Mesendoderm (in vitro differentiated cells): ENCODE measurements around the gene CCSAP.
"Not testable (repeated sequence)": the region's sequence is repeated elsewhere in the genome, so short reads cannot be mapped to it uniquely, and the experiment has no call there.

Source experiments
- DNase-seq: peaks from one replicate; pipeline ENCODE4 v3.0.0; 2013
- H2AK5ac ChIP-seq: 2 replicates; pipeline ENCODE4 v1.6.1; 2013; ENCODE audit warnings: low read length, inconsistent platforms
- H2BK120ac ChIP-seq: 2 replicates; pipeline ENCODE4 v1.6.1; 2013; ENCODE audit warnings: low read depth, mild to moderate bottlenecking, low read length, moderate library complexity, mixed read lengths
- H2BK15ac ChIP-seq: replicated peaks from 2 replicates; pipeline ENCODE4 v1.6.1; 2013; ENCODE audit warnings: low read depth, mild to moderate bottlenecking, moderate library complexity
- H2BK5ac ChIP-seq: 2 replicates; pipeline ENCODE4 v1.6.1; 2013; ENCODE audit warnings: low read length, inconsistent platforms
- H3K18ac ChIP-seq: 2 replicates; pipeline ENCODE4 v1.6.1; 2013; ENCODE audit warnings: mild to moderate bottlenecking, low read length, mixed read lengths
- H3K23ac ChIP-seq: one replicate; pipeline ENCODE4 v1.6.1; 2013; ENCODE audit warnings: low read length
- H3K27ac ChIP-seq: 2 replicates; pipeline ENCODE4 v1.5.1; 2013; ENCODE audit warnings: low read depth, mild to moderate bottlenecking, inconsistent platforms, low read length, moderate library complexity
- H3K27me3 ChIP-seq: 2 replicates; pipeline ENCODE4 v1.6.1; 2013; ENCODE audit warnings: low read length, control low read depth, mild to moderate bottlenecking, inconsistent platforms; ENCODE audit not compliant: insufficient read depth, poor library complexity
- H3K36me3 ChIP-seq: 2 replicates; pipeline ENCODE4 v1.6.1; 2013; ENCODE audit warnings: low read length, inconsistent platforms; ENCODE audit not compliant: control insufficient read depth, insufficient read depth
- H3K4ac ChIP-seq: one replicate; pipeline ENCODE4 v1.6.1; 2013; ENCODE audit warnings: low read depth, mild to moderate bottlenecking, low read length, moderate library complexity
- H3K4me1 ChIP-seq: 2 replicates; pipeline ENCODE4 v1.6.1; 2013; ENCODE audit warnings: low read depth, low read length, inconsistent platforms; ENCODE audit not compliant: control insufficient read depth
- H3K4me2 ChIP-seq: 2 replicates; pipeline ENCODE4 v1.6.1; 2013; ENCODE audit warnings: low read length
- H3K4me3 ChIP-seq: 2 replicates; pipeline ENCODE4 v1.5.1; 2013; ENCODE audit warnings: mild to moderate bottlenecking, low read length
- H3K56ac ChIP-seq: one replicate; pipeline ENCODE4 v1.6.1; 2013; ENCODE audit warnings: low read length
- H3K79me1 ChIP-seq: 2 replicates; pipeline ENCODE4 v1.6.1; 2013; ENCODE audit warnings: low read length, inconsistent platforms
- H3K79me2 ChIP-seq: 2 replicates; pipeline ENCODE4 v1.6.1; 2013; ENCODE audit warnings: mild to moderate bottlenecking, low read length; ENCODE audit not compliant: control insufficient read depth, insufficient read depth
- H3K9ac ChIP-seq: 2 replicates; pipeline ENCODE4 v1.6.1; 2013; ENCODE audit warnings: low read length, inconsistent platforms
- H4K5ac ChIP-seq: one replicate; pipeline ENCODE4 v1.6.1; 2013; ENCODE audit warnings: low read length
- H4K8ac ChIP-seq: one replicate; pipeline ENCODE4 v1.6.1; 2013; ENCODE audit warnings: low read depth, mild to moderate bottlenecking, control low read depth, low read length, moderate library complexity
- WGBS: extraction: QIAGEN DNeasy Blood & Tissue Kit; methylation state at CpG from one replicate; pipeline ENCODE4 v1.1.7; 2013; ENCODE audit warnings: low lambda C conversion rate, missing lambda C conversion rate; ENCODE audit not compliant: insufficient coverage; ENCODE audit errors: extremely low coverage; 5-methylcytosine and 5-hydroxymethylcytosine counted together

The CCSAP gene

DNA sequence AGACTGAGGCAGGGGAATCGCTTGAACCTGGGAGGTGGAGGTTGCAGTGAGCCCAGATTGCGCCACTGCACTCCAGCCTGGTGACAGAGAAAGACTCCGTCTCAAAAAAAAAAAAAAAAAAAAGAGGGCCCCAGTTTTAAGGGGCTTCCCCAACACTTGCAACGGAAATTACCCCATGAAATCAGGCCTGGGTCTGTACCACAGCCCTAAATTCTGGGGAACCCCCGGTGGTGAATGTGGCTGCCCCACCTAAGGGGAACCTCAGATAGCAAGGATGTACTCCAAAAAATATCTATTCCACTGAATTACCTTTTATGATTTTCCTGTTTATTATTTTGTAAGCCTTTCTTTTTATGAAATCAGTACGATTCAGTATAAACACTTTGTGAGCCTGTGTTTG is 15.1 kb downstream of the CCSAP start:
- not testable (repeated sequence) for H3K4ac ChIP-seq, H3K79me1 ChIP-seq, H3K4me2 ChIP-seq, H3K4me1 ChIP-seq, H4K5ac ChIP-seq, DNase-seq, H3K18ac ChIP-seq, H3K36me3 ChIP-seq, H2AK5ac ChIP-seq, H4K8ac ChIP-seq, H3K56ac ChIP-seq, H2BK5ac ChIP-seq, H3K27ac ChIP-seq, H3K4me3 ChIP-seq, H3K27me3 ChIP-seq, H2BK120ac ChIP-seq, H2BK15ac ChIP-seq, H3K9ac ChIP-seq, H3K23ac ChIP-seq, H3K79me2 ChIP-seq
- no CpG with 5 or more reads among the region's 6 CpGs for WGBS

DNA sequence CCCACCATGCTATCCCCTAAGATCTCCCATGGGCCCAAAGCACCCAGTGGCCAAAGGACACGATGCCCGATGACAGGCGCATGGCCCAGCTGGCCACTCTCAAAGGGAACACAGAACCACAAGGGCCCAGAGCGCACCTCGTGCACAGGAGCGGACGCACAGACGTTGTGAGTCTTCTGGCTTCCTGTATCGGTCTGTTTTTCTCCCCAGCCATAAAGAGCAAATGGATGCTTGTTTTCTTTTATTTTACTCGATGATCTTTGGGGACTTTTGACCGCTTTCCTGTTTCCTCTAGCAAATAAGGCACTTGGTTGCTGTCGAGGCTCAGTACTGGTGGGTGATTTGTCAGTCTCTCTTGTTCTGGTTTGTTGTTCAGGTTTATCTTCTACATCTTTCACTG is 16.2 kb downstream of the CCSAP start:
- H2BK5ac ChIP-seq, result no peak overlapping the region
- no peak overlapping the region for H3K4me2 ChIP-seq
- H4K5ac ChIP-seq, result no peak overlapping the region
- H3K36me3 ChIP-seq, result no peaks in the 10 kb centered on the region
- no peak overlapping the region for H3K4me3 ChIP-seq
- no peaks in the 10 kb centered on the region for H3K4me1 ChIP-seq
- H3K27ac ChIP-seq, result no peak overlapping the region
- DNase-seq, result no peak
- WGBS, result no CpG with 5 or more reads among the region's 12 CpGs
- H3K79me2 ChIP-seq, result no peaks in the 10 kb centered on the region
- no peak overlapping the region for H3K18ac ChIP-seq
- no peak overlapping the region for H3K56ac ChIP-seq
- no peak overlapping the region for H2BK15ac ChIP-seq
- H3K23ac ChIP-seq, result no peak overlapping the region
- no peaks in the 10 kb centered on the region for H3K79me1 ChIP-seq
- H3K4ac ChIP-seq, result no peak overlapping the region
- no peak overlapping the region for H4K8ac ChIP-seq
- no peaks in the 10 kb centered on the region for H3K27me3 ChIP-seq
- H2BK120ac ChIP-seq, result no peak overlapping the region
- no peak overlapping the region for H2AK5ac ChIP-seq
- H3K9ac ChIP-seq, result no peak overlapping the region

DNA sequence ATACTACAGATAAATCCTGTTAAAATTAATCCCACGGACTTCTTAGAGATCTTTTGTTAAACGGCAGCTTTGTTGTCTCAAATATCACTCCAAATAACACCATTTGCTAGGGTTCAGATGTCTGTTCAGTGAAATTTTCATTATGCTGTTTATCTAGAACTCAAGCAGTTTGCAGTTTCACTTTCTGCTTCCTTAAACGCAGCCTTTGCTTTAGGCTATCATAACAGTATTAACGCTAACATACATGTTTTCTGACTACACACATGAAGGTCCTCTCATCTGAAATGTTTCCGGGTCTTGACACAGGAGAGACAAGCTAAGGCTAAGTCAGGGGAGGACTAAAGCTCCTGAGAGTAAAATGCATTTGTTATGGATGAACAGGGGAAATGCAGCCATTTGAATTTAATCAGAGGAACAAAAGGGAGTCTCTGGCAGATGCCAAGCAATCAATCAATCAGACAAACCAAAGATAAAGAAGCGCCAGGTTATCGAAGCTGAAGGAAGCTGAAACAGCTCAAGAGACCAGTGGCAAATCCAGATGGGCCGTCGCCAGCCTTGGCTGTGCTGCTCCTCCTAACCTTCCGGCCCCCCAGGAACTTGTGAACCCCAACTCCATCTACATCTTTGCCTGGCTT is 16.9 kb downstream of the CCSAP start:
- Histone ChIP-seq H3K79me1 (no peaks in the 10 kb centered on the region), H3K23ac (no peak overlapping the region), H3K18ac (no peak overlapping the region), H4K8ac (no peak overlapping the region), H4K5ac (no peak overlapping the region), H3K4ac (no peak overlapping the region), H3K4me2 (no peak overlapping the region), H2BK5ac (no peak overlapping the region), H3K79me2 (no peaks in the 10 kb centered on the region), H2AK5ac (no peak overlapping the region), H3K27me3 (no peaks in the 10 kb centered on the region), H3K27ac (no peak overlapping the region), H2BK15ac (no peak overlapping the region), H3K56ac (no peak overlapping the region), H2BK120ac (no peak overlapping the region), H3K4me1 (no peaks in the 10 kb centered on the region), H3K36me3 (no peaks in the 10 kb centered on the region), H3K4me3 (no peak overlapping the region), H3K9ac (no peak overlapping the region)
- no CpG with 5 or more reads among the region's 10 CpGs for WGBS
- no peak for DNase-seq

DNA sequence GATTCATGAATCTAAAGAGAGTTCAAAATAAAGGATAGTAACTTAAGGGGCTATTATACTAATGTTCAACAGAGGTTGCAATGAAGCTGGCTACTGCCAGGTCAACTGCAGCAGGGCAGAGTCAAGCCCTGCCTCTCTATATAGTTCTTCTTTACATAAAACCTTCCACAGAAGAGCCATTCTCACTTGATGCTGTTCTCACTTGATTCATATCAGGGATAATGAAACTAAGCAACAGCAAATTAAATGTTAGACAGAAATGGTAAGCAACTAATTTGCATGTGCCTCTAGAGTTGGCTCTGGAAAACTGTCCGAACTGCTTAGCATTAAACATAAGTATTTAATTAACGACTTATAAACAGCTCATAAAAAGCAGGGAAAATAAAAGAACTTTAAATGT is 17.4 kb downstream of the CCSAP start:
- Histone ChIP-seq H3K9ac (no peak overlapping the region), H2BK15ac (no peak overlapping the region), H3K4ac (no peak overlapping the region), H3K79me2 (no peaks in the 10 kb centered on the region), H3K18ac (no peak overlapping the region), H3K56ac (no peak overlapping the region), H3K4me1 (no peaks in the 10 kb centered on the region), H3K23ac (no peak overlapping the region), H4K8ac (no peak overlapping the region), H3K27me3 (no peaks in the 10 kb centered on the region), H3K4me3 (no peak overlapping the region), H2AK5ac (no peak overlapping the region), H3K36me3 (no peaks in the 10 kb centered on the region), H3K79me1 (no peaks in the 10 kb centered on the region), H2BK5ac (no peak overlapping the region), H4K5ac (no peak overlapping the region), H3K4me2 (no peak overlapping the region), H2BK120ac (no peak overlapping the region), H3K27ac (no peak overlapping the region)
- WGBS, result no CpG with 5 or more reads among the region's 2 CpGs
- DNase-seq, result no peak

DNA sequence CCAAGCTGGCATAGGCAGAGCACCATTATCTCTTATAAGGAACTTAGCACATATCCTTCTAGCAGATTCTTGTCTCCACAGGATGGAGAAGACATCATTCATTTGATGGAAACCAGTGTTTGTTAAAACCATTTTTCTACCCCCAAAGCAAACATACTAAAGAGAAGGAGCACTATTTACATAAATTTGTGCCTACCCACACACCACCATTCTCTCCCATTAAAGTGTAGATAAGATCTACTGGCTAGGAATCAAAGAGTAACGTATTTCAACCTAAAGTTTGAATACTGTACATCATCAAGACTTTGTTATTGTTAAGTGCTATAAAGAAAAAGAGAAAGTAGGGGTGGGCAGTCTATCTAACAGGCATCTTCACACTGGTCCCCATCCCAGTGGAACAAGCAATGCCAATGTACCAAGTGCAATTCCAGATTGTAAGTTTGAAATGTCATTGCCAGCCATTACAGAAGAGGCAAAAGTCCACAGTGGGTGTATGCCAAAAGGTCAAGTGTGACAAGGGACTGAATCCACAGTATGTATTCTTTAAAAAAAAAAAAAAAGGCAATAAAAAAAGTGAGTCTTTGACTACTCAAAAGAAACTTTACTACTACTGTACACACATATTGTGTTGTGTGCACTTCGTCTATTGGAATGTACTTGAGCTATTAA is 18.8 kb downstream of the CCSAP start:
- Histone ChIP-seq H3K4me2 (no peak overlapping the region), H3K4me1 (no peaks in the 10 kb centered on the region), H3K4ac (no peak overlapping the region), H4K5ac (no peak overlapping the region), H2BK15ac (no peak overlapping the region), H3K23ac (no peak overlapping the region), H3K79me2 (no peaks in the 10 kb centered on the region), H3K27me3 (no peaks in the 10 kb centered on the region), H3K9ac (no peak overlapping the region), H3K4me3 (no peak overlapping the region), H2BK5ac (no peak overlapping the region), H3K18ac (no peak overlapping the region), H2AK5ac (no peak overlapping the region), H3K56ac (no peak overlapping the region), H3K79me1 (no peaks in the 10 kb centered on the region), H4K8ac (no peak overlapping the region), H3K36me3 (no peaks in the 10 kb centered on the region), H2BK120ac (no peak overlapping the region), H3K27ac (no peak overlapping the region)
- DNase-seq, result no peak
- WGBS, result no CpG with 5 or more reads among the region's 2 CpGs

DNA sequence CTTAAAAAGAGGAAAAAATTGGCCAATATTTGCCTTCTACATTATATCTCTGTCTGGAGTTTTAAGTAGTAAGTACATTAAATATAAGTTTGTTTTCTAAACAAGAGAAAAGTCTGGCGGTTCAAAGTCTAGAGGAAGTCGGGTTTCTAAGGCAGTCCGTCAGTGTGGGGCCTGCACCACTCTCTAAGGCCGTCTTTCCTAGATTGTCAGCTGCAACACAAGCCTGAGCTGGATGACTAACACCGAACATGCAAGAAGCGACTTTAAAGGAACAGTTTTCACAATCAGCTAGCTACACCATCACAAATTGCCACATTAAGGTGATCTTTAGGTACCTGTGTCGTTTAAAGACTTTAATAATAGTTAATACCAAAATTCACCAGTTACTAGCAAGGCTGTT is 19.6 kb downstream of the CCSAP start:
- DNase-seq, result no peak
- no peaks in the 10 kb centered on the region for H3K79me1 ChIP-seq
- no peaks in the 10 kb centered on the region for H3K36me3 ChIP-seq
- no peak overlapping the region for H3K4me3 ChIP-seq
- H2BK15ac ChIP-seq, result no peak overlapping the region
- H3K56ac ChIP-seq, result no peak overlapping the region
- H3K4me1 ChIP-seq, result no peaks in the 10 kb centered on the region
- no peak overlapping the region for H2BK120ac ChIP-seq
- no peak overlapping the region for H3K23ac ChIP-seq
- H3K9ac ChIP-seq, result no peak overlapping the region
- no peak overlapping the region for H2BK5ac ChIP-seq
- H3K27ac ChIP-seq, result no peak overlapping the region
- H3K18ac ChIP-seq, result no peak overlapping the region
- H2AK5ac ChIP-seq, result no peak overlapping the region
- no peak overlapping the region for H4K8ac ChIP-seq
- WGBS, result no CpG with 5 or more reads among the region's 7 CpGs
- no peak overlapping the region for H3K4me2 ChIP-seq
- H3K27me3 ChIP-seq, result no peaks in the 10 kb centered on the region
- H3K79me2 ChIP-seq, result no peaks in the 10 kb centered on the region
- no peak overlapping the region for H3K4ac ChIP-seq
- no peak overlapping the region for H4K5ac ChIP-seq
